Ascending aorta (tissue), 2 donors: ENCODE data around the gene DNAI2. TPM values are rescaled to one million over a fixed set of nuclear protein-coding genes. Genes with fewer than 3 reads are reported as not detected.

ENCODE experiments used
- DNase-seq, 2 donors: peaks; one replicate each; pipeline ENCODE4 v3.0.0-alpha.2; 2019; ENCODE audit warnings: low spot score in 2 of 2
- H3K27ac ChIP-seq, 2 donors: fragments of 200-600 bp; sonication (generic); one replicate each; pipeline ENCODE4 v1.5.1; 2016 to 2017; ENCODE audit warnings: mild to moderate bottlenecking in 1 of 2
- H3K27me3 ChIP-seq: fragments of 200-600 bp; sonication (generic); one replicate; pipeline ENCODE4 v1.5.1; 2017
- H3K36me3 ChIP-seq, 2 donors: fragments of 200-600 bp; sonication (generic); one replicate each; pipeline ENCODE4 v1.5.1; 2016
- H3K4me1 ChIP-seq, 2 donors: fragments of 200-600 bp; sonication (generic); one replicate each; pipeline ENCODE4 v1.5.1; 2016 to 2017; ENCODE audit warnings: mild to moderate bottlenecking in 1 of 2
- H3K4me3 ChIP-seq, 2 donors: fragments of 200-600 bp; sonication (generic); one replicate each; pipeline ENCODE4 v1.5.1; 2016 to 2017; ENCODE audit warnings: mild to moderate bottlenecking in 1 of 2
- H3K9me3 ChIP-seq, 2 donors: fragments of 200-600 bp; sonication (generic); one replicate each; pipeline ENCODE4 v1.5.1; 2016
- CTCF ChIP-seq, 3 experiments: fragments of 200-600 bp in 2 of 3; fragments of 450-650 bp in 1 of 3; sonication (generic) in 2 of 3; IDR thresholded peaks; one replicate each; pipeline ENCODE4 v1.5.1; 2016 to 2019; ENCODE audit warnings: antibody characterized with exemption in 3 of 3, mild to moderate bottlenecking in 1 of 3, moderate library complexity in 1 of 3
- intact Hi-C: fragments of 100-400 bp; cut with DNase I; formaldehyde crosslinking; loops from one replicate; pipeline ENCODE4 v1.15.1; 2023
- total RNA-seq: library from RNA; depleted of rRNA; stranded (reverse); fragments of >200 nt; gene quantifications from one replicate; pipeline ENCODE4 v1.1.0, GENCODE V29; 2016

The DNAI2 gene
- total RNA-seq, 1 donor from 2014 or later, result not detected

- no peaks in the 10 kb centered on the region for H3K9me3 ChIP-seq
- intact Hi-C loops, result no loop called here
- no peaks in the 10 kb centered on the region for H3K4me1 ChIP-seq
- H3K36me3 ChIP-seq, result no peaks in the 10 kb centered on the region
- no peaks in the 10 kb centered on the region for H3K27me3 ChIP-seq
- no peak for TF ChIP-seq CTCF (IDR thresholded peaks at IDR 0.05)
- DNase-seq, result no peak
- H3K4me3 ChIP-seq, result no peak overlapping the region
- H3K27ac ChIP-seq, result no peak overlapping the region
These were observed 8.7 kb downstream of the DNAI2 start for GRCh38 chr17:74282587-74283370.

- H3K9me3 ChIP-seq, result no peaks in the 10 kb centered on the region
- DNase-seq, result no peak
- intact Hi-C loops, result no loop called here
- no peaks in the 10 kb centered on the region for H3K4me1 ChIP-seq
- no peak for TF ChIP-seq CTCF (IDR thresholded peaks at IDR 0.05)
- H3K4me3 ChIP-seq, result no peak overlapping the region
- no peaks in the 10 kb centered on the region for H3K36me3 ChIP-seq
- H3K27me3 ChIP-seq, result no peaks in the 10 kb centered on the region
- no peak overlapping the region for H3K27ac ChIP-seq
These were observed 9.3 kb downstream of the DNAI2 start for GRCh38 chr17:74283371-74283673.

- no peaks in the 10 kb centered on the region for H3K36me3 ChIP-seq
- H3K27me3 ChIP-seq, result no peaks in the 10 kb centered on the region
- intact Hi-C loops, result no loop called here
- no peaks in the 10 kb centered on the region for H3K9me3 ChIP-seq
- H3K4me3 ChIP-seq, result no peak overlapping the region
- H3K27ac ChIP-seq, result no peak overlapping the region
- DNase-seq, result no peak
- no peak for TF ChIP-seq CTCF (IDR thresholded peaks at IDR 0.05)
- no peaks in the 10 kb centered on the region for H3K4me1 ChIP-seq
These were observed 13.1 kb downstream of the DNAI2 start for GRCh38 chr17:74287031-74287602.

- Histone ChIP-seq H3K36me3 (no peaks in the 10 kb centered on the region), H3K27ac (no peak overlapping the region), H3K27me3 (no peaks in the 10 kb centered on the region), H3K4me1 (no peaks in the 10 kb centered on the region), H3K9me3 (no peaks in the 10 kb centered on the region), H3K4me3 (no peak overlapping the region)
- no peak for DNase-seq
- TF ChIP-seq CTCF (IDR thresholded peaks at IDR 0.05), result no peak
- intact Hi-C loops, result no loop called here
These were observed 14.8 kb downstream of the DNAI2 start for GRCh38 chr17:74288785-74289184.

- no peaks in the 10 kb centered on the region for H3K27me3 ChIP-seq
- no peak for DNase-seq
- H3K4me3 ChIP-seq, result no peak overlapping the region
- H3K36me3 ChIP-seq, result no peaks in the 10 kb centered on the region
- H3K9me3 ChIP-seq, result no peaks in the 10 kb centered on the region
- no peak for TF ChIP-seq CTCF (IDR thresholded peaks at IDR 0.05)
- no peak overlapping the region for H3K27ac ChIP-seq
- intact Hi-C loops, result no loop called here
- H3K4me1 ChIP-seq, result no peaks in the 10 kb centered on the region
These were observed 15.7 kb downstream of the DNAI2 start for GRCh38 chr17:74289688-74290087.
